GM20000 (cell line): ENCODE results near the gene LGALSL.

Experiments used
- DNase-seq: peaks from one replicate; pipeline ENCODE4 v3.0.0; 2012; ENCODE audit warnings: low spot score
- TF ChIP-seq, protein P1 (sequence below): IDR thresholded peaks from 2 replicates; pipeline ENCODE4 v1.5.1; 2012; ENCODE audit warnings: mild to moderate bottlenecking, control low read depth; ENCODE audit errors: extremely low read depth, missing control alignments

LGALSL gene

DNA sequence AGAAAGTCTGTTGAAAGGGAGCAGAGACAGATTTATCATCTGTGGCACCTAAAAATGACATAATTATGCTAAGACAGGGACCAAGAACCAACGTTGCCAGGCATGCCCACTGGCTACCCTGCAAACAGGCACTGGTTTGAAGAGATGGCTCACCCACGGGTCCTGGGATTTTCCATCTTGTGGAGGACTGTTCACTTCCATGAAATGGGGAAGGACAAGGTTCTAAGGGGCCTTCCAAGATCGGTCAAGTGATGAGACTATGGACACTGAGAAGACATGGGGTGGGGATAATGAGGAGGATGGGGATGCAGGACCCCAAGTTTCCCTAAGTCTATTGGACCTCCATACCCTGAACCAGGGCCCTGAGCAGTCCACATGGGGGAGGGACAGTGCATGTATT, 18.9 kb downstream of the LGALSL start:
- TF ChIP-seq, protein P1, sequence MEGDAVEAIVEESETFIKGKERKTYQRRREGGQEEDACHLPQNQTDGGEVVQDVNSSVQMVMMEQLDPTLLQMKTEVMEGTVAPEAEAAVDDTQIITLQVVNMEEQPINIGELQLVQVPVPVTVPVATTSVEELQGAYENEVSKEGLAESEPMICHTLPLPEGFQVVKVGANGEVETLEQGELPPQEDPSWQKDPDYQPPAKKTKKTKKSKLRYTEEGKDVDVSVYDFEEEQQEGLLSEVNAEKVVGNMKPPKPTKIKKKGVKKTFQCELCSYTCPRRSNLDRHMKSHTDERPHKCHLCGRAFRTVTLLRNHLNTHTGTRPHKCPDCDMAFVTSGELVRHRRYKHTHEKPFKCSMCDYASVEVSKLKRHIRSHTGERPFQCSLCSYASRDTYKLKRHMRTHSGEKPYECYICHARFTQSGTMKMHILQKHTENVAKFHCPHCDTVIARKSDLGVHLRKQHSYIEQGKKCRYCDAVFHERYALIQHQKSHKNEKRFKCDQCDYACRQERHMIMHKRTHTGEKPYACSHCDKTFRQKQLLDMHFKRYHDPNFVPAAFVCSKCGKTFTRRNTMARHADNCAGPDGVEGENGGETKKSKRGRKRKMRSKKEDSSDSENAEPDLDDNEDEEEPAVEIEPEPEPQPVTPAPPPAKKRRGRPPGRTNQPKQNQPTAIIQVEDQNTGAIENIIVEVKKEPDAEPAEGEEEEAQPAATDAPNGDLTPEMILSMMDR = no peak
- DNase-seq = no peak

DNA sequence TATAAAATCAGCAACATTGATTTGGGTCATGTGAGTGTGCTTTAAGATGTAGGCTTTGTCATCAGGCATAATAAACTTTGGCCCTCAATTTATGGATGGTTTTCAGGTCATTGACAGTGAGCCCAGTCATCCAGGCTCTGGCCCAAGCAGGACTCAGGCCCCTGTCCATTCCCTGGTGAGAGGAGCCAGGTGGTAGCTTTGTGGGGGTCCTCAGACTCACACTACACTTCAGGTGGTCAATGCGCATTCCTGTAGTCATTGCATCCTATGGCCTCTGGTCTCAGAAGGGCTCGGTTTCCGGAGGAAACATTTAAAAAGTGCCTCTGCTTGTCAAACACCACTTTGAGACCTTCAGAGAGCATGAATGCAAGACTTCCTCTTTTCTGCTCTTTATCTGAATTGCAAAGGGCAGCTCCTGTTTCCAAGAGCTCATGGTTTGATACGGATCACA, 20.2 kb downstream of the LGALSL start:
- DNase-seq = peak; percentile 36
- TF ChIP-seq, protein P1 = no peak

DNA sequence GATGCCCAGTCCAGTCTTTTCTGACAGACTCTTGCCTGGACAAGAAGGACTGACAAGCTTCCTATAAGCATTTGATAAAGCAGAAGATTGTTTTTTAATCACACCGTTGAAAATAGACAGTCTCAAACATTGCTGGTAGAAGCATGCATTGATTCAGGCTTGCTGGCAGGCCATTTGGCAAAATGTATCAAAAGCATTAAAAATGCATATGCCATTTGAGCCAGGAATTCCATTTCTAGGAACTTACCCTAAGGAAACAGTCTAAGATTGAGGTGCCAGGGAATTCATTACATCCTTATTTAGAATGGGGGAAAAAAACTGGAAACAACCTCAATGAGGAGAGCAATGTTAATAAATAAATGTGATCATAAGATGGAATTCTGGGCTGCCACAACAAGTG, 20.7 kb downstream of the LGALSL start:
- TF ChIP-seq, protein P1 = no peak
- no peak for DNase-seq

DNA sequence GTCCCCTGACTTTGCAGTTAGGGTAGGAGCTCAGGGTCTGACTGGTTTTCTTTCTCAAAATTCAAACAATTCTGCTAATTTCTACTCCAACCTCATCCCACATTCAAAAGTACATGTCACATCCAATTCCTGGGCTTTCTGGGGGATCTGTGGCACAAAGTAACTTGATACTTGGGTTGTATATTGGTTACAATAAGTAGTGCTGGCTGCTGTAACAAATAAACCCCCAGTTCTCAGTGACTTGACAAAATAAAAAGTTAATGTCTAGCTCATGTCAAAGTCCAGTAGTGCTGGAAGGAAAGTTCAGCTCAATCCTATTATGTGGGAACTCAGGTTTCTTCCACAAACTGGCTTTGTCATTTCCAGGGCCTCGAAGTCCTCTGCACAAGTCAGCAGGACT, 23.1 kb downstream of the LGALSL start:
- TF ChIP-seq, protein P1 = no peak
- no peak for DNase-seq

DNA sequence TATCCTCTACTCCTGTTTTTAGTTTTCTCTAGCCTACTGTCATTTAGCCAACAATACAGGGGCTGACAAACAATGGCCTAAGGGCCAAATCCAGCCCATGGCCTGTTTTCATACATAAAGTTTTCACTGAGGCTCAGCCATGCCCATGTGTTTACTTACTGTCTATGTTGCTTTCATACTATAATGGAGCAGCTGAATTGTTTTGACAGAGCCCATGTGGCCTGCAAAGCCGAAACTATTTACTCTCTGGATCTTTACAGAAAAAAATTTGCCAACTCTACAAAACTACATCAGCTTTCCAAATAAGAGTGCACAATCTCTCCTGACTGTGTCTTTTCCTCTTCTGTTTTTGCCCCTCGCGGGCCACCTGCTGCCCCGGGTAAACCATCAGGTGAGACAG, 24.0 kb downstream of the LGALSL start:
- TF ChIP-seq, protein P1 = no peak
- no peak for DNase-seq

DNA sequence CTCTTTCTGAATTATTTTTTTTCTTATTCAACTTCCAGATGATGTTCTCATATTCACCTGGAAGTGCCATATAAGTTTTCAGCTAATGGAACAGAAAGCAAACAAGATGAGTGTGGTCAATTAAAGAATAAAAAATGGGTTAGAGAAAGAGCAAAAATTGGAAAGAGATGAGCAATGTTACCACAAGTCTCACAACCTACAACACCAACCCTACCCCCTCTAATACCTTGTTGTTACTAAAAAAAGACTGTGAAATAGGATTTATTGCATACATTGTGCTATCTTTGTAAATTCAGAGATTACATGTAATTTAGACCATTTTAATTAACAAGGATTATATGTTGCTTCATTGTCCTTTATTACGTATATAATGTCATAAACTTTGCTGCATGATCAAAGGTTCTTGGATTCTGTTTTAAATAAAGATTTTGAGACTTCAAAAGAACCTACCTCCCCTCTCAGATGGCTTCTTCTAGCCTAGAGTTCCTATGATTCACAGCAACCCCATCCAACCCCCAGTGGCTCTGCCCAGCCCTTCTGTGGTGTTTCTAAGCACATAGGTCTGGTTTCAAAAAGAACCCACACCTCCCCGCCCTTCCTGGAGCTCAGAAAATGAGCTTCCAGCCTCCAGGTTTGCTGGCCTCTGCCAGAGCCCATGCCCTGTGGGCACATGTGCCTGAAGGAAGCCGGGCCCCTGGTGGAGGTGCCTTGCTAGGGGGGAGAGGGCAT, 24.7 kb downstream of the LGALSL start:
- TF ChIP-seq, protein P1 = no peak
- no peak for DNase-seq

DNA sequence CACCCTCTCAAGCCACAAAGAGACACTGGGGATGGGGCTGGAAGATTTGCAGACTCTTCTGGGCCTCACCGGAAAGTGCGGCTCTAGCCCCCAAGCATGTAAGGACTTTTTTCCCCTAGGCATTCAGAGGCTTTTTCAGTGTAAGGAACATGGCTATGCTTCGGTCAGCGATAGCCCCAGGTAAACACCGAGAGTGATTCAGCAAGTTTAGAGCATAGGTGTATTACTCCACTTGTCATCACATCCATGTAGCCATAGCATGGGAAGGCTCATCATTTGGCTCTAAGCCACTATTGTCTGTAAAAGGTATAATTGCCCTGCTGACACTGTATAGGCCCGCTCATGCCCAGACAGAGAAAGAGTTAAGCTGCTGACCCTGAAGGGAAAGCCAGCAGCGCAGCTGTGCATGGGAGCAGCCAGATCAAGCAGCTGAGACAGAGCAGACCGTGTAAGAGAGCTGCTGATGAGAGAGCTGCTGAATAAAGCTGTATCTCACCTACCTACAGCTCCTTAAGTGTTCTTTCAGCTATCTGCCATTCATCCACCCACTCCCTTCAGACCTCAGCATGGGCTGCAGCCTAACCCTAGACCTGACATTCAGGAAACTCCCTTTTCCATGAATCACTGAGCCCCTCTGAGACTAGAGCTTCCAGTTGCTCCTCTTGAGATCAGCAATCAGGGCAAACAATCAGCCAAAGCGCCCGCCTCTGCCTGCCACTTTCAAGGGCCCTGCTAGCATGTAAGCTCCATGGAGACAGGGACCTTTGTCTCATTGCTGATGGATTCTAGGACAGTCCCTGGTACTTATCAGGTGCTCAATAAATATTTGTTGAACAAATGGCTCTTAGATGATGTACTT, 25.5 kb downstream of the LGALSL start:
- TF ChIP-seq, protein P1 = no peak

More for the DNA sequence above, 25.5 kb downstream of the LGALSL start:
- no peak for DNase-seq
